ENCODE data around the gene SPOUT1.
"Not testable (repeated sequence)": the region's sequence is repeated elsewhere in the genome, so short reads cannot be mapped to it uniquely, and the experiment has no call there.

The SPOUT1 gene

DNA sequence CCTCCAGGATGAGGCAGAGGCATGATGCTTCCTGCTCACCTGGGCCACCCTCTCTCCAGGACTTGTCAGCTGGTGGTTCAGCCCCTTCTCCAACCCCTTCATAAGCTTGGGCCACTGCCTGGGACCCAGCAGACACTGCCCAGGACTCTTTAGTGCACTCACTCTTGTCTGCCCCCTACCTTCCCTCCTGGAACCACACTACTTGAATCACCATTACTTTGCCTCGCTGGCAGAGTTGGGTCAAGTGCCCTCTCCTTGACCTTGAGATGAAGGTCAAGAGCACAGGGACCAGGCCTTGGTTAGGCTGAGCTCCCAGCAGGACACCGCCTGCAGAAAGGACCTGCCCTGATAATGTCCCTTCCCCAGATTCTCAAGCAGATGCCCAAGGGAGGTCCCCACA is 19.8 kb downstream of the SPOUT1 start:
- DNase-seq (ENCODE audit: low read depth in 2 of 2), result no peak

GRCh38 chr9:128809036-128809599 is 20.5 kb downstream of the SPOUT1 start:
- no peak for DNase-seq (ENCODE audit: low read depth in 2 of 2)

DNA sequence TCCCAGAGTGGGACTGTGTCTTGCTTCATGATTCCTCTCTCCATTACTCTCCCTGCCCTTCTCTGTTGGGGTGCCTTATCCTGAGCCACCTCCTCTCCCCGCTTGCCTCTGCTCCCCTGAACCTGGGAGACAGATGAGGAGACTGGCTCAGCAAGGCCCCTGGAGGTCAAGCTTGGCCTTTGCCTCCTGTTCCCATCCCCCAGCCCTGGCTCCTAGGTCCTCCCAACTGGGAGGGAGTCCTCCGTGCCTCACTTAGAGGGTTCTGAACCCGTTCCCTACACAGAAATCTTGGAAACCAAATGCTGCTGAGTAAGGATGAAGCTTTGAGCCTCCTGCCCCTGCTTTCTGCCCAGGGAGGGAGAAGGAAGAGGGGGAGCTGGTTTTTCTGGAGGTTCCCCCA is 21.1 kb downstream of the SPOUT1 start:
- no peak for DNase-seq (ENCODE audit: low read depth in 2 of 2)

- no peak for DNase-seq (ENCODE audit: low read depth in 2 of 2)
These were observed 21.8 kb downstream of the SPOUT1 start for GRCh38 chr9:128807827-128808226.

DNA sequence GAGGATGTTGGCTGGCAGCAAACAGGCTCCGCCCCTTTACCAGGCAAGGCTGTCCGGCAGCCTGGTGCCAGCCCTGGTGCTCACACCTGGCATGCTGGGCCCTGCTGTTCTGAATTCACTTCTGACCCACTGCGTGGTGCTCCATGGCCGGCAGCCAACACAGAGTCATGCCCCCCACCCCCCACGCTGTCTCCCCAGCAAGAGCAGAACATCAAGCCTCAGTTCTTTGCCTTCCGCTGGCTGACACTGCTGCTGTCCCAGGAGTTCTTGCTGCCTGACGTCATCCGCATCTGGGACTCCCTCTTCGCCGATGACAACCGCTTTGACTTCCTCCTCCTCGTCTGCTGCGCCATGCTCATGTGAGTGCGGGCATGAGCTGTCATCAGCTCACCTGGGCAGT is 23.9 kb downstream of the SPOUT1 start:
- DNase-seq (ENCODE audit: low read depth in 2 of 2), result no peak

DNA sequence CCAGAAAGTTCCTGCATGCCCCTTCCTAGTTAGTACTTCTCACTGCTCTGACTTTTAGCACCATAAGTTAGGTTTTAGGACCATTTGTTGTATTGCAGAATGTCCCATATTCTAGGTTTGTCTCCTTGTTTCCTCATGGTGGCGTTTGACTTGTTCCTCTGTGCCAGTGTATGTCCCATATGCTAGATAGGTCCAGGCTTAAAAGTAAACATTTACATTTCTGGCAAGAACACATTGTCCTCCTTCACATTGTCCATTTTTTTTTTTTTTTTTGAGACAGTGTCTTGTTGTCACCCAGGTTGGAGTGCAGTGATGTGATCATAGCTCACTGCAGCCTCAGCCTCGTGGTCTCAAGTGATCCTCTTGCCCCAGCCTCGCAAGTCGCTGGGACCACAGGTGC is 27.1 kb downstream of the SPOUT1 start:
- DNase-seq (ENCODE audit: low read depth in 2 of 2), result no peak

GRCh38 chr9:128800061-128800460 is 29.5 kb downstream of the SPOUT1 start:
- DNase-seq (ENCODE audit: low read depth in 2 of 2), result no peak

- no peak for DNase-seq (ENCODE audit: low read depth in 2 of 2)
These were observed 30.7 kb downstream of the SPOUT1 start for GRCh38 chr9:128798896-128799295.

GRCh38 chr9:128794961-128795360 is 34.6 kb downstream of the SPOUT1 start:
- not testable (repeated sequence) for DNase-seq (ENCODE audit: low read depth in 2 of 2)

- DNase-seq (ENCODE audit: low read depth in 2 of 2), result no peak
These were observed 36.5 kb downstream of the SPOUT1 start for GRCh38 chr9:128792978-128793686.

DNA sequence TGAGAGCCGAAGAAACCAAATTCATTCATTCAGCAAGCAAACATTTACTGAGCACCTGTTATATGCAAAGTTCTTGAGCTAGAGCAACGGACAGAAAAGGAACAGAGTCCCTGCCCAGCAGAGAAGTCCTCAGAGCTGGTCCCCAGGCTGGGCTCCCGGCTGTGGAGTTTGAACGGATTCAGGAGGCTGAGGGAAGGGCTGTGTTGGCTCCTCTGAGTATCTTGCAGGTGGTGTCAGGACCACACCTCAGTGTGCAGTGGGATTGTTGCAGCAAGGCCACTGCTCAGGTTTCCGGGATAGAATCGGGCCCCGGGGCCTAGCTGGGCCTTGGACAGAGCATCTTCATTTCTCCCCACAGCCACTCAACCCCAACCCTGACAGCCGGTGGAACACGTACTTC is 37.5 kb downstream of the SPOUT1 start:
- no peak for DNase-seq (ENCODE audit: low read depth in 2 of 2)

DNA sequence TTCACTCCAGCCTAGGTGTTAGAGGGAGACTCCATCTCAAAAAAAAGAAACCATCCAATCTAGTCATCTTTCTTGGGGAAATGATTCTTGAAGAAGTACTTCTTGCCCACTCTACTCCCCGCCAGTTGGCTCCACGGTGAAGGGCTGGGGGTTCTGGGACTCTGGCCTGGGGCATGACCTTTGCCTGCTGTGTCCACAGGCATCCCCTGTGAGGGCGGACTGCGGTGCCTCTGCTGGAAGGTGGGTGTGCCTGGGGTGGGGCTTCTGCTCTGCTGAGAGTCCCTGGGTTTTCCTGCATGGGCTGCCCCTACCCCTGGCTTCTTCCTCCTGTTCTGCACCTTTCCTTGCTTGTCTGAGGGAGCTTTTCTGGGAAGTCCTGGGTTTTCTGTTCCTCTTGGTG is 39.1 kb downstream of the SPOUT1 start:
- DNase-seq (ENCODE audit: low read depth in 2 of 2), result no peak

DNA sequence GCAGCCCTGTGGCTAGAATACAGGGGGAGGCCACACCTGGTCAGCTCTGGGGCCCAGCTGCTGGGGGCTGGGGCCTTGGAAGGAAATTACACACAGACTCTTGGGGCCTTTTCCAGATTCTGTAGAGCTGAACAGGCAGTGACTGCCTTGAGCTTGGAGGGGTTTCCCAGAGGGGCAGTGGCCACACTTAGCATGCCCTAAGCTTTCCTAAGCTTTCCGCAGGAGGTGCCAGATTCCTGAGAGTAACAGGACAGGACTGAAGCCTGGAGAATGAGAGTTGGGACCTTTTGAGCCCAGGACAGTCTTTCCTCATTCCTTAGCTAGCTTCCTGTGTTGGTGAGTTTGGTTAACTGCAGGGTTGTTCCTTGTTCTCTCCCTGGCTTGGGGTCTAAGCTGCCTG is 41.1 kb downstream of the SPOUT1 start:
- DNase-seq (ENCODE audit: low read depth in 2 of 2), result no peak

DNA sequence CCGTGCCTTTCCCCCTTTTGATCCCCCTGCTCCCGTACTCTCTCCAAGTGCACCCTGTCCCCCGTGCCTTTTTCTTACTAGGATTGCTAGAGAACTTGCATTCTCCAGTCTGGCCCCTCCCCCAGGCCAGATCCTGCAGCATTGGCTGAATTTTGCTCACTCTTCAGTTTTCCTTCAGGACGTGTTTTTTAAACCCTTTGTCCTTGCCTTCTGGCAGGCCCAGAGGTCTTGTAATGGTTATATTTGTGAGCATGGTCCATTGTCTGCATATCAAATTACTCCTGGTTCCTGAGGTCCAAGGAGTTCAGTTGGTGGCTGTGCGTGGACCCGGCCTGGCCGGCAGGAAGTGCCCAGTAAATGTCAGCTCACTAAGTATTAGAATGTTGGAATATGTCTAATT is 41.9 kb downstream of the SPOUT1 start:
- DNase-seq (ENCODE audit: low read depth in 2 of 2), result no peak

DNA sequence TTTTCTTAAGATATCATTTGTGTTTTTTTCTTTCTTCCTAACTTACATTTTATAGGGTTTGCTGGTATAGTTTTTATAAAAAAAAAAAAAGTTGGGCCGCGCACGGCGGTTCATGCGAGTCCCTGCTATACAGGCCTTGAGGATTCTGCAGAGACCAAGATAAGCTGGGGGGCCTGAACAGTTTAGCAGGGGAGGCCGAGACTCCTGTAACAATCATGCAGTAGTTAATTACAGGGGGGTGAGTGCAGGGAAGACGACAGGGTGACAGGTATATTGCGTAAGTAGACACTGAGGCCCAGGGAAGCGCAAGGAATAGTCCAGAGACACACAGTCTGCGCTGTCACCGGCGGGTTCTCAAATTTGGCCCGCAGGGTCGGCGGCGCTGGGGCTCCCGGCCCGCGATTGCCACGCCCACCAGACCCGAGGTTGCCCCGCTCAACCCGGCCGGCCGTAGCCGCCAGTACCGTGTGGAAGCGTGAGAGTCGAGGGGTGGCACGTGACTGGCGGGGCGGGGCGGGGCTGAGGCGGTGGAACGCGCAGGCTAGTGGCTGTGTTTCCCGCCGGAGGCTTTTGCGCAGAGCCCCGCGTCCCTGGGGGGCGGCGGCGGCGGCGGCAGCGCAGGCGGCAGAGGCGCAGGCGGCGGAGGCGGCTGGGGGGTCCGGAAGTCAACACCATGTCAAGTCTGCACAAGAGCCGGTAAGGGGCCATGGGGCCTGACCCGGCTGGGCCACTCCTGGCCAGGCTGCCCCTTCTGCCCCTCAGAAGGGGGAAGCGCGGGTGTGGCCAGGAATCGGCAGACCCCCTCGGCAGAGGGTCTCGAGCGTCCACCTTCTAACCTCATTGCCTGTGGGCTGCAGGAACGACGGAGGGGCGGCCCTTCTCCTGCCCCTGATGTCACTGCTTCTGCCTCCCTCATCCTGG is 42.7 kb downstream of the SPOUT1 start, which contains the start of gene TBC1D13:
TBC1D13 (plus strand) TSS at position 573 of the 921 bp plus-strand sequence; CDS start at position 674, 101 bp downstream.
- peak; percentile 78 to 86 for DNase-seq (ENCODE audit: low read depth in 2 of 2)

DNA sequence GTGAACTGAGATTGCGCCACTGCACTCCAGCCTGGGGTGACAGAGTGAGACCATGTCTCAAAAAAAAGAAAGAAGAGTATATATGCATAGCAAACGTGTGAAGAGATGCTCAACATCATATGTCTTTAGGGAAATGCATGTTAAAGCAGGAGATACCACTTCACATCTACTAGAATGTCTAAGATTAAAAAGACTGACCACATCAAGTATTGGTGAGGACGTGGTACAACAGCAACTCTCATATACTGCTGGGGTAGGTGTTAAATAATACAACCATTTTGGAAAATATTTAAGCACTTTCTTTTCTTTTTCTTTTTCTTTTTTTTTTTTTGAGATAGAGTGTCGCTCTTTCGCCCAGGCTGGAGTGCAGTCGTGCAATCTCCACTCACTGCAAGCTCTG is 44.2 kb downstream of the SPOUT1 start:
- no peak for DNase-seq (ENCODE audit: low read depth in 2 of 2)

DNA sequence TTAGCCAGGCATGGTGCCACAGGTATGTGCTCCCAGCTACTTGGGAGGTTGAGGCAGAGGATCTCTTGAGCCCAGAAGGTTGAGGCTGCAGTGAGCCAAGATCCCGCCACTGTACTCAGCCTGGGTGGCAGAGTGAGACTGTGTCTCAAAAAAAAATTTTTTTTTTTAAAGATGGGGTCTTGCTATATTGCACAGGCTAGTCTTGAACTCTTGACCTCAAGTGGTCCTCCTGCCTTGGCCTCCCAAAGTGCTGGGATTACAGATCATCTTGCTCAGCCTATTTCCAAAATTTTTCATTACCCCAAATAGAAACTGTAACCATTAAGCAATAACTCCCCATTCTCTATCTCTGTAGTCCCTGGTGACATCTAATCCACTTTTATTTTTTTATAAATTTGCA is 46.9 kb downstream of the SPOUT1 start:
- DNase-seq (ENCODE audit: low read depth in 2 of 2), result no peak

GRCh38 chr9:128781187-128782070 is 48.2 kb downstream of the SPOUT1 start:
- no peak for DNase-seq (ENCODE audit: low read depth in 2 of 2)

DNA sequence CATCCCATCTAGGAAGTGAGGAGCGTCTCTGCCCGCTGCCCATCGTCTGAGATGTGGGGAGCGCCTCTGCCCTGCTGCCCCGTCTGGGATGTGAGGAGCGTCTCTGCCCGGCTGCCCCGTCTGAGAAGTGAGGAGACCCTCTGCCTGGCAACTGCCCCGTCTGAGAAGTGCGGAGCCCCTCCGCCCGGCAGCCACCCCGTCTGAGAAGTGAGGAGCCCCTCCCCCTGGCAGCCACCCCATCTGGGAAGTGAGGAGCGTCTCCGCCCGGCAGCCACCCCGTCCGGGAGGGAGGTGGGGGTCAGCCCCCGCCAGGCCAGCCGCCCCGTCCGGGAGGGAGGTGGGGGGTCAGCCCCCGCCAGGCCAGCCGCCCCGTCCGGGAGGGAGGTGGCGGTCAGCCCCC is 49.5 kb downstream of the SPOUT1 start:
- not testable (repeated sequence) for DNase-seq (ENCODE audit: low read depth in 2 of 2)

DNA sequence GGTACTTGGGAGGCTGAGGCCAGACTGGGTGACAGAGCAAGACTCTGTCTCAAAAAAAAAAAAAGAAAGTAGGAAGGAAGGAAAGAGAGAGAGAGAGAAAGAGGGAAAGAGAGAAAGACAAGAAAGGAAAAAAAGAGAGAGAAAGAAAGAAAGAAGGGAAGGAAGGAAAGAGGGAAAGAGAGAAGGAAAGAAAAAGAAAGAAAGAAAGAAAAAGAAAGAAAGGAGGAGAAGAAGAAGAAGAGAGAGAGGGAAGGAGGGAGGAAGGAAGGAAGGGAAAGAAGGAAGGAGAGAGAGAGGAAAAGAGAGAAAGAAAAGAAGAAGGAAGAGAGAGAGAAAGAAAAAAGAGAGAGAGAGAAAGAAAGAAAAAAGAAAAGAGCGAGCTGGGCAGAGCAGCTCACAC is 54.8 kb downstream of the SPOUT1 start:
- DNase-seq (ENCODE audit: low read depth in 2 of 2), result no peak

DNA sequence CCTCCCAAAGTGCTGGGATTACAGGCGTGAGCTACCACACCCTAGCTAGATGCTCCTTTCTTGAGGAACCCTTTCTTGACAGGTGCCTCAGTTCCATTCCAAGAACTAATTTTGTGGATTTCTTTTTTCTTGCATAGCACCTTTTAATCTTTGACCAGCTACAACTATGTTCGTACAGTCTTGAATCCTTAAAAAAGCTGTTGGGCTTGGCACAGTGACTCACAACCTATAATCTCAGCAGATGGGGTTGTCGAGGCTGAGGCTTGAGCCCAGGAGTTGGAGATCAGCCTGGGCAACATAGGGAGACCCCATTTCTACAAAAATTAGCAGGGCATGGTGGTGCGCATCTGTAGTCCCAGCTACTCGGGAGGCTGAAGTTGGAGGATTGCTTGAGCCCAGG is 56.5 kb downstream of the SPOUT1 start:
- DNase-seq (ENCODE audit: low read depth in 2 of 2), result no peak
